Liver (tissue), 9 donors: ENCODE results near the gene ZNF343. TPM values are rescaled to one million over a fixed set of nuclear protein-coding genes. Genes with fewer than 3 reads are reported as not detected.

ENCODE experiments used
- DNase-seq: peaks from one replicate; pipeline ENCODE4 v3.0.0-alpha.2; 2017; ENCODE audit warnings: low spot score
- H3K27ac ChIP-seq, 2 donors: one replicate each; pipeline ENCODE4 v1.7.0; 2013; ENCODE audit warnings: inconsistent platforms in 2 of 2, low read length in 2 of 2, control low read depth in 1 of 2, low read depth in 1 of 2, mild to moderate bottlenecking in 1 of 2
- H3K27me3 ChIP-seq, 4 donors: one replicate each; pipeline versions ENCODE4 v1.6.1 to v1.7.0; 2013; ENCODE audit warnings: low read length in 3 of 4, inconsistent platforms in 1 of 4, mild to moderate bottlenecking in 1 of 4, moderate library complexity in 1 of 4; ENCODE audit not compliant: control insufficient read depth in 4 of 4, insufficient read depth in 4 of 4
- H3K36me3 ChIP-seq, 4 donors: one replicate each; pipeline versions ENCODE4 v1.6.1 to v1.7.0; 2013; ENCODE audit warnings: low read length in 3 of 4, mild to moderate bottlenecking in 3 of 4, low read depth in 1 of 4, moderate library complexity in 1 of 4; ENCODE audit not compliant: control insufficient read depth in 4 of 4, insufficient read depth in 3 of 4
- H3K4me1 ChIP-seq, 4 donors: one replicate each; pipeline versions ENCODE4 v1.6.1 to v1.7.0; 2013; ENCODE audit warnings: low read length in 3 of 4, mild to moderate bottlenecking in 3 of 4, moderate library complexity in 1 of 4; ENCODE audit not compliant: control insufficient read depth in 4 of 4, insufficient read depth in 4 of 4
- H3K4me3 ChIP-seq, 3 donors: one replicate each; pipeline versions ENCODE4 v1.6.1 to v1.7.0; 2013; ENCODE audit warnings: low read length in 3 of 3, control low read depth in 1 of 3, low read depth in 1 of 3, mild to moderate bottlenecking in 1 of 3
- H3K9ac ChIP-seq, 2 donors: one replicate each; pipeline ENCODE4 v1.7.0; 2013; ENCODE audit warnings: low read length in 2 of 2, mild to moderate bottlenecking in 2 of 2, moderate library complexity in 2 of 2, control low read depth in 1 of 2, low read depth in 1 of 2
- H3K9me3 ChIP-seq, 4 donors: one replicate each; pipeline versions ENCODE4 v1.6.1 to v1.7.0; 2013; ENCODE audit warnings: low read length in 3 of 4; ENCODE audit not compliant: control insufficient read depth in 4 of 4
- FOXA2 ChIP-seq: IDR thresholded peaks from 2 replicates; pipeline ENCODE4 v1.6.1; 2016; ENCODE audit warnings: antibody characterized with exemption
- GABPA ChIP-seq, 2 donors: IDR thresholded peaks in 1 of 2; conservative IDR thresholded peaks in 1 of 2; 2 replicates each; pipeline ENCODE4 v1.6.1; 2016; ENCODE audit warnings: antibody characterized with exemption in 2 of 2, mild to moderate bottlenecking in 1 of 2, moderate library complexity in 1 of 2
- HNF4A ChIP-seq, 2 donors: conservative IDR thresholded peaks; 2 replicates each; pipeline ENCODE4 v1.6.1; 2016; ENCODE audit warnings: antibody characterized with exemption in 2 of 2, mild to moderate bottlenecking in 2 of 2
- HNF4G ChIP-seq: IDR thresholded peaks from 2 replicates; pipeline ENCODE4 v1.6.1; 2016; ENCODE audit warnings: antibody characterized with exemption
- JUND ChIP-seq, 2 donors: IDR thresholded peaks; 2 replicates each; pipeline ENCODE4 v1.6.1; 2016; ENCODE audit warnings: antibody characterized with exemption in 2 of 2
- NR2F2 ChIP-seq: IDR thresholded peaks from 2 replicates; pipeline ENCODE4 v1.6.1; 2016; ENCODE audit warnings: antibody characterized with exemption
- RAD21 ChIP-seq, 2 donors: IDR thresholded peaks; 2 replicates each; pipeline ENCODE4 v1.6.1; 2016; ENCODE audit warnings: antibody characterized with exemption in 2 of 2, mild to moderate bottlenecking in 2 of 2
- YY1 ChIP-seq: IDR thresholded peaks from 2 replicates; pipeline ENCODE4 v1.6.1; 2016; ENCODE audit warnings: antibody characterized with exemption, mild to moderate bottlenecking
- WGBS: extraction: QIAGEN DNeasy Blood & Tissue Kit; methylation state at CpG from one replicate; pipeline ENCODE4 v1.1.7; 2013; 5-methylcytosine and 5-hydroxymethylcytosine counted together
- polyA plus RNA-seq, 2 donors: library from polyadenylated mRNA; stranded (reverse) in 1 of 2; unstranded in 1 of 2; fragments of 200-250 nt in 1 of 2; fragments of >200 nt in 1 of 2; fragmentation: Nextera tagmentation in 1 of 2; extraction: Ambion mirVana in 1 of 2; gene quantifications; one replicate each; pipeline versions ENCODE4 v1.2.1 to v1.2.3, GENCODE V29; 2013 to 2015
- total RNA-seq, 2 donors: library from RNA; depleted of rRNA; stranded (reverse); fragments of >200 nt; gene quantifications; one replicate each; pipeline ENCODE4 v1.2.3, GENCODE V29; 2014
- TF ChIP-seq, protein P1 (sequence below): IDR thresholded peaks from 2 replicates; pipeline ENCODE4 v1.6.1; 2016; ENCODE audit warnings: antibody characterized with exemption
- TF ChIP-seq, protein P2 (sequence below): IDR thresholded peaks from 2 replicates; pipeline ENCODE4 v1.6.1; 2016; ENCODE audit warnings: antibody characterized with exemption, mild to moderate bottlenecking
- TF ChIP-seq, protein P3 (sequence below): IDR thresholded peaks from 2 replicates; pipeline ENCODE4 v1.6.1; 2016; ENCODE audit warnings: antibody characterized with exemption
- TF ChIP-seq, protein P4 (sequence below): fragments of 150-350 bp; IDR thresholded peaks from 2 replicates; pipeline ENCODE4 v1.5.1; 2017; ENCODE audit warnings: improper control_type of control experiment, low read depth, low read length; ENCODE audit not compliant: missing input control
- TF ChIP-seq, protein P5 (sequence below): IDR thresholded peaks from 2 replicates; pipeline ENCODE4 v1.6.1; 2016; ENCODE audit warnings: antibody characterized with exemption
- donor health status: healthy.
- donor health status: healthy.
- donor health status: healthy.
- donor health status: healthy.
- donor health status: healthy.

The ZNF343 gene
- total and polyA plus RNA-seq, 4 donors, result 3.3 to 10.5 (median 4.2) TPM

DNA sequence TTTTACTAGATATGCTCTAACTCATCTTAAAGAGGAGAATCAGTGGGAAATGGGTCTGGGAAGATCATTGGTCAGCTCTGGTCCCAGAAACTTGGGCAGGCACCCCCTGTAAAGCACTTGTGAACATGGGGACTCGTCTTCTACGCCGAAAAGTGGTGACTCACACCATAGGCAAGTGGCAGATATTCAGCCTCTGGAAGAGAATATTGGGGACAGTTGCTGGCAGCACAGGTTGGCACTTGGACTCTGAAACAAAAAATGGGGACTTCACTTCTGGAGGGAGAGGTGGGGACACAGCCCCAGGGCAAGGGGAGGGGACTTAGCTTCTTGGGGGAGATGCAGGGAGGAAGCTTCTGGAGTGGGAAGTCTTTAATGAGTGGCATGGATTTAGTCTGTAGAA lies 11.9 kb upstream of the ZNF343 start:
- 96% methylated on average over 3 of the region's 3 CpGs for WGBS
- H3K4me3 ChIP-seq, result no peak overlapping the region
- no peaks in the 10 kb centered on the region for H3K9me3 ChIP-seq
- H3K27me3 ChIP-seq, result no peaks in the 10 kb centered on the region
- no peak for TF ChIP-seq NR2F2
- no peak for TF ChIP-seq JUND (IDR thresholded peaks at IDR 0.05)
- H3K4me1 ChIP-seq, result peaks cover 0 to 10% (median 2%) of the 10 kb centered on the region in 4 donors
- H3K36me3 ChIP-seq, result no peaks in the 10 kb centered on the region
- no peak overlapping the region for H3K27ac ChIP-seq
- H3K9ac ChIP-seq, result no peak overlapping the region
- no peak for DNase-seq

DNA sequence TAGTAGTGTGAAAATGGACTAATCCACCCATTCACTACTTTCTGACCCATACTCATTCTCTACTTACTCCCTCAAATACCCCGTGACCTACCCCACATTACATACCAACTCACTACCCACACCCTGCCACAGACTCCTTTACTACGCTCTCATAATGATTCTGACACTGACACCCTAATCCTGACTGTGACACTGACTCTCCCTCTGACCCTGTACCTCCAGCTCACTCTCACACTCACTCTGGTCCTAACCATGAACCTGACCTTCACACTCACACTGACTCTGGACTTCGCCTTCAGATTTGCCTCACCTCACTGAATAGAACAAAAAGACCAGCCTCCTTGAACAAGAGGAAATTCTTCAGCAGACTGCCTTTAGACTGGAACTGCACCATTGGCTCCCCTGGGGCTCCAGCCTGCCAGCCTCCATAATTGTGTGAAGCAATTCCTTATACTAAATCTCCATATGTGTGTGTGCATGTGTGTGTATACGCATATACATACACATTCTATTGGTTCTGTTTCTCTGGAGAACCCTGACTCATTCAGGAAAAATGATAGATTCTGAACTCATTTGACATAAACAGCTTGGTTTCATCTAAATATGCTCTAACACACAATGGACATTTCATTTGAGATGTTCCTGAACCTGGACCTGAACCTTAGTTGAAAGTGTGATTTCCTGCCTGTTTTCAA lies 10.5 kb upstream of the ZNF343 start:
- H3K27ac ChIP-seq, result no peak overlapping the region
- H3K36me3 ChIP-seq, result no peaks in the 10 kb centered on the region
- H3K9ac ChIP-seq, result no peak overlapping the region
- H3K4me1 ChIP-seq, result peaks cover 0 to 3% (median 0%) of the 10 kb centered on the region in 4 donors
- no peaks in the 10 kb centered on the region for H3K9me3 ChIP-seq
- WGBS, result 95% methylated on average over 4 of the region's 4 CpGs
- DNase-seq, result no peak
- no peaks in the 10 kb centered on the region for H3K27me3 ChIP-seq
- H3K4me3 ChIP-seq, result no peak overlapping the region
- TF ChIP-seq GABPA (IDR thresholded peaks at IDR 0.05 in 1 of 2, conservative IDR thresholded peaks at IDR 0.05 in 1 of 2) (no peak), RAD21 (IDR thresholded peaks at IDR 0.05) (no peak), YY1 (no peak), HNF4A (conservative IDR thresholded peaks at IDR 0.05) (no peak), FOXA2 (no peak), HNF4G (no peak)
- TF ChIP-seq, protein P1, sequence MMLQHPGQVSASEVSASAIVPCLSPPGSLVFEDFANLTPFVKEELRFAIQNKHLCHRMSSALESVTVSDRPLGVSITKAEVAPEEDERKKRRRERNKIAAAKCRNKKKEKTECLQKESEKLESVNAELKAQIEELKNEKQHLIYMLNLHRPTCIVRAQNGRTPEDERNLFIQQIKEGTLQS, result no peak
- TF ChIP-seq, protein P2, sequence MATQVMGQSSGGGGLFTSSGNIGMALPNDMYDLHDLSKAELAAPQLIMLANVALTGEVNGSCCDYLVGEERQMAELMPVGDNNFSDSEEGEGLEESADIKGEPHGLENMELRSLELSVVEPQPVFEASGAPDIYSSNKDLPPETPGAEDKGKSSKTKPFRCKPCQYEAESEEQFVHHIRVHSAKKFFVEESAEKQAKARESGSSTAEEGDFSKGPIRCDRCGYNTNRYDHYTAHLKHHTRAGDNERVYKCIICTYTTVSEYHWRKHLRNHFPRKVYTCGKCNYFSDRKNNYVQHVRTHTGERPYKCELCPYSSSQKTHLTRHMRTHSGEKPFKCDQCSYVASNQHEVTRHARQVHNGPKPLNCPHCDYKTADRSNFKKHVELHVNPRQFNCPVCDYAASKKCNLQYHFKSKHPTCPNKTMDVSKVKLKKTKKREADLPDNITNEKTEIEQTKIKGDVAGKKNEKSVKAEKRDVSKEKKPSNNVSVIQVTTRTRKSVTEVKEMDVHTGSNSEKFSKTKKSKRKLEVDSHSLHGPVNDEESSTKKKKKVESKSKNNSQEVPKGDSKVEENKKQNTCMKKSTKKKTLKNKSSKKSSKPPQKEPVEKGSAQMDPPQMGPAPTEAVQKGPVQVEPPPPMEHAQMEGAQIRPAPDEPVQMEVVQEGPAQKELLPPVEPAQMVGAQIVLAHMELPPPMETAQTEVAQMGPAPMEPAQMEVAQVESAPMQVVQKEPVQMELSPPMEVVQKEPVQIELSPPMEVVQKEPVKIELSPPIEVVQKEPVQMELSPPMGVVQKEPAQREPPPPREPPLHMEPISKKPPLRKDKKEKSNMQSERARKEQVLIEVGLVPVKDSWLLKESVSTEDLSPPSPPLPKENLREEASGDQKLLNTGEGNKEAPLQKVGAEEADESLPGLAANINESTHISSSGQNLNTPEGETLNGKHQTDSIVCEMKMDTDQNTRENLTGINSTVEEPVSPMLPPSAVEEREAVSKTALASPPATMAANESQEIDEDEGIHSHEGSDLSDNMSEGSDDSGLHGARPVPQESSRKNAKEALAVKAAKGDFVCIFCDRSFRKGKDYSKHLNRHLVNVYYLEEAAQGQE, result no peak
- TF ChIP-seq, protein P3, sequence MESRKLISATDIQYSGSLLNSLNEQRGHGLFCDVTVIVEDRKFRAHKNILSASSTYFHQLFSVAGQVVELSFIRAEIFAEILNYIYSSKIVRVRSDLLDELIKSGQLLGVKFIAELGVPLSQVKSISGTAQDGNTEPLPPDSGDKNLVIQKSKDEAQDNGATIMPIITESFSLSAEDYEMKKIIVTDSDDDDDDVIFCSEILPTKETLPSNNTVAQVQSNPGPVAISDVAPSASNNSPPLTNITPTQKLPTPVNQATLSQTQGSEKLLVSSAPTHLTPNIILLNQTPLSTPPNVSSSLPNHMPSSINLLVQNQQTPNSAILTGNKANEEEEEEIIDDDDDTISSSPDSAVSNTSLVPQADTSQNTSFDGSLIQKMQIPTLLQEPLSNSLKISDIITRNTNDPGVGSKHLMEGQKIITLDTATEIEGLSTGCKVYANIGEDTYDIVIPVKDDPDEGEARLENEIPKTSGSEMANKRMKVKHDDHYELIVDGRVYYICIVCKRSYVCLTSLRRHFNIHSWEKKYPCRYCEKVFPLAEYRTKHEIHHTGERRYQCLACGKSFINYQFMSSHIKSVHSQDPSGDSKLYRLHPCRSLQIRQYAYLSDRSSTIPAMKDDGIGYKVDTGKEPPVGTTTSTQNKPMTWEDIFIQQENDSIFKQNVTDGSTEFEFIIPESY, result no peak
- TF ChIP-seq, protein P4, sequence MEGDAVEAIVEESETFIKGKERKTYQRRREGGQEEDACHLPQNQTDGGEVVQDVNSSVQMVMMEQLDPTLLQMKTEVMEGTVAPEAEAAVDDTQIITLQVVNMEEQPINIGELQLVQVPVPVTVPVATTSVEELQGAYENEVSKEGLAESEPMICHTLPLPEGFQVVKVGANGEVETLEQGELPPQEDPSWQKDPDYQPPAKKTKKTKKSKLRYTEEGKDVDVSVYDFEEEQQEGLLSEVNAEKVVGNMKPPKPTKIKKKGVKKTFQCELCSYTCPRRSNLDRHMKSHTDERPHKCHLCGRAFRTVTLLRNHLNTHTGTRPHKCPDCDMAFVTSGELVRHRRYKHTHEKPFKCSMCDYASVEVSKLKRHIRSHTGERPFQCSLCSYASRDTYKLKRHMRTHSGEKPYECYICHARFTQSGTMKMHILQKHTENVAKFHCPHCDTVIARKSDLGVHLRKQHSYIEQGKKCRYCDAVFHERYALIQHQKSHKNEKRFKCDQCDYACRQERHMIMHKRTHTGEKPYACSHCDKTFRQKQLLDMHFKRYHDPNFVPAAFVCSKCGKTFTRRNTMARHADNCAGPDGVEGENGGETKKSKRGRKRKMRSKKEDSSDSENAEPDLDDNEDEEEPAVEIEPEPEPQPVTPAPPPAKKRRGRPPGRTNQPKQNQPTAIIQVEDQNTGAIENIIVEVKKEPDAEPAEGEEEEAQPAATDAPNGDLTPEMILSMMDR, result no peak
- TF ChIP-seq, protein P5, sequence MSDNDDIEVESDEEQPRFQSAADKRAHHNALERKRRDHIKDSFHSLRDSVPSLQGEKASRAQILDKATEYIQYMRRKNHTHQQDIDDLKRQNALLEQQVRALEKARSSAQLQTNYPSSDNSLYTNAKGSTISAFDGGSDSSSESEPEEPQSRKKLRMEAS, result no peak
